Smooth muscle cell of the umbilical artery (primary cell): ENCODE data around the gene FLNC. TPM values are rescaled to one million over a fixed set of nuclear protein-coding genes. Genes with fewer than 3 reads are reported as not detected.

Experiments
- total RNA-seq: library from RNA; depleted of rRNA; stranded (reverse); fragments of >200 nt; gene quantifications from 2 replicates; pipeline ENCODE4 v1.2.3, GENCODE V29; 2014

Gene FLNC
- 226 and 608 TPM in 2 replicates for total RNA-seq

DNA sequence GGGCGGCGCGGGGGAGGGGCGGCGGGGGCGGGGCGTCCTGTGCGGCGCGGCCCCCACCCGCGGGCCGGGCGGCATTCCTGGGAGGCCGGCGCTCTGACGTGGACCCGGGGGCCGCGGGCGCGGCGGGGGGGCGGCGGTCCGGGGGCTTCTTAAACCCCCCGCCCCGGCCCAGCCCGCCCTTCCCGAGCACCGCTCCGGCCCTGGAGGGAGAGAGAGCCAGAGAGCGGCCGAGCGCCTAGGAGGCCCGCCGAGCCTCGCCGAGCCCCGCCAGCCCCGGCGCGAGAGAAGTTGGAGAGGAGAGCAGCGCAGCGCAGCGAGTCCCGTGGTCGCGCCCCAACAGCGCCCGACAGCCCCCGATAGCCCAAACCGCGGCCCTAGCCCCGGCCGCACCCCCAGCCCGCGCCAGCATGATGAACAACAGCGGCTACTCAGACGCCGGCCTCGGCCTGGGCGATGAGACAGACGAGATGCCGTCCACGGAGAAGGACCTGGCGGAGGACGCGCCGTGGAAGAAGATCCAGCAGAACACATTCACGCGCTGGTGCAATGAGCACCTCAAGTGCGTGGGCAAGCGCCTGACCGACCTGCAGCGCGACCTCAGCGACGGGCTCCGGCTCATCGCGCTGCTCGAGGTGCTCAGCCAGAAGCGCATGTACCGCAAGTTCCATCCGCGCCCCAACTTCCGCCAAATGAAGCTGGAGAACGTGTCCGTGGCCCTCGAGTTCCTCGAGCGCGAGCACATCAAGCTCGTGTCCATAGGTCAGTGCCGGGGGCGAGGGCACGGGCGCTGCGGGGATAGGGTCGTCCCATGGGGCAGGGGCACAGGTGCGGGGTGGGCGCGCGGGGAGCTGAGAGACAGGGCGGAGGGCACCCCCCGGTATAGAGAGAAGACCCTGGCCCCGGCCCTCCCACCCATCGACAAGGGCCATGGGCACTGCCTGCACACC lies at the start of gene FLNC:
TSS of gene FLNC (plus strand) at position 176 of the 947 bp plus-strand sequence. CDS start at position 408, 232 bp downstream.

DNA sequence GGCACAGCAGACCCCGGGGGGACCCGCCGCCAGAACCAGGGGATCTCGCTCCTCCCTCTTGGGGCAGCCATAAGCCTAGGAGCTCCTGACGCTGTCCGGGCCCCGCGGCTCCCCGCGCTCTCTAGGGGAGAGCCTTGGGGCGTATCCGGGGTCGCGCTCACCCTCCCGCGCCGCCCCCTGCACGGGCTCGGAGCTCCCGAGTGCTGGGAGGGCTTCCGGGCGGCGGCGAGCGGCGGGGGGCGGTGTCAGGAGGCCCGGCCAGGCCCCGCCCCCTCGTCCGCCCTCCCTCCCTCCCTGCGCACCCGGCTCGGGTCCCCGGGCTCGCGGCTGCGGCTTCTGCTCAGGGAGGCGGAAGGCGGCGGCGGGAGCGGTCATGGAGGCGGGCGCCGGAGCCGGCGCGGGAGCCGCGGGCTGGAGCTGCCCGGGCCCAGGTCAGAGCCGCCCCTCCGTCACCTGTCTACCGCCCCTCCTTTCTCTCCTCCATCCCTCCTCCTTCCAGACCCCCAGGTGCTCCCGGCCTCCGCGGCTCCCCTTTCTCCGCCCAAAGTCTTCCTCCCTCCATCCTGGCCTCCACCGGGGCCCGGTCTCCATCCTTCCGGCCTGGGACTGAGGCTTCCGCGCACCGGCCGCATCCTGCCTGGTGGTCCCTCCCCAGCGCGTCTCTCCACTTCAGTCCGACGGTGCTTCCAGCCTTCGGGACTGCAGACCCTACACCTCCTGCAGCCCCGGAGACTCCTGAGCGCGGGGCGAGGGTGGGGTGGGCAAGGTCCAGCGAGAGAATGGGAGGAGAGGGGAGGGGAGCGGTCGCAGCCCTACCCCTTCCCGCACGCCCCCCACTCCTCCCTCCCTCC lies 38.9 kb upstream of the FLNC start, which contains the start of gene CCDC136:
TSS of gene CCDC136 (plus strand) at position 848 of the 851 bp plus-strand sequence. CDS start 444 bp downstream, outside the sequence.

GRCh38 chr7:128862571-128863432 lies 32.6 kb downstream of the FLNC start, which contains the start of gene ATP6V1F:
TSS of gene ATP6V1F (plus strand) at chr7:128862856. CDS start at chr7:128862905, 49 bp downstream.

Other genes starting within 250 kb of the FLNC start
- 0.89 and 1.5 TPM in 2 replicates for gene GARIN1A, start 158.1 kb upstream of the FLNC start, total RNA-seq
- gene CALU, start 91.0 kb upstream of the FLNC start, total RNA-seq: 2,586 and 2,792 TPM in 2 replicates
- gene OPN1SW, start 54.6 kb upstream of the FLNC start, total RNA-seq: not detected in 2 replicates
- 10.7 and 11.4 TPM in 2 replicates for gene CCDC136, start 38.4 kb upstream of the FLNC start, total RNA-seq
- gene ATP6V1F, start 32.5 kb downstream of the FLNC start, total RNA-seq: 106 and 147 TPM in 2 replicates
- gene KCP, start 80.3 kb downstream of the FLNC start, total RNA-seq: 0.09 and 0.30 TPM in 2 replicates
- 0.14 TPM in 1 of 2 replicates, not detected in the other for gene IRF5, start 107.5 kb downstream of the FLNC start, total RNA-seq
- gene TNPO3, start 224.7 kb downstream of the FLNC start, total RNA-seq: 76.0 and 77.8 TPM in 2 replicates